NCI-H1930 (cell line): ENCODE data around the gene GBE1.

Experiments used
- DNase-seq, 2 experiments: peaks; one replicate each; lab custom pipeline; 2025; lab: John Stamatoyannopoulos, UW

The GBE1 gene

DNA sequence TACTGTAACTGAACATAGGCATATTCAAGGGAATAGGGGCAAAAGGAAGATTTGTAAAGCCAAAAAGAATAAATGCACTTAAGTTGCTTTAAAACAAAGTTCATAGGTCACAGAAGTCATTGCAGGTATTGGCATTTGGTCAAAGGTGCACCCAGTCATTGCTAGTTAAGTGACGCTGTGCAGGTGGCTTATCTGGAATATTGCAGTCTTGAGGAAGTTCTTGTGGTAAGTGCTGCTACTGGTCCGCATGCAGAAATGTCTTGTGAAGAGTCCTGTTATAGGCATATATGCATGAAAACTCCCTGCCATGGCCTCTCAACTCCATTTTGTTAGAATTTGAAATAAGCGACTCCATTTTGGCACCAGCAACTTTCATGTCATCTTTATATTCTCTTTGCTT is 293.1 kb downstream of the GBE1 start:
- DNase-seq = no peak

DNA sequence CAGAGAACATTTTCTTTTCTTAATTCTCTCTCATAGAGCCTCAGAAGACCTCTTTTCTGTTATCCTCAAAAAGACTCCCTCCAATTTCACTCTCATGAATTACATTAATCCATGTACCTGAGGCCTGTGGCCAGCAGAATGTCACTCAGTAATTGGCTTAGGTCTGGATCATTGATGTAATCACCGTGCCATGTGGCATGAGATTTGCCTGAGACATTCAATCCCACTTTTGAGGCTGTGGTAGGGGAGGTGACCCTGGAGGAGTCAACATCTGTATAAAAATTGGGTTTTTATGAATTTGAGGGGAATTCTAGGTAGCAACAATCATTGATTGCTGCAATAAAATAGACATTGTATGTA is 295.3 kb downstream of the GBE1 start:
- no peak for DNase-seq

DNA sequence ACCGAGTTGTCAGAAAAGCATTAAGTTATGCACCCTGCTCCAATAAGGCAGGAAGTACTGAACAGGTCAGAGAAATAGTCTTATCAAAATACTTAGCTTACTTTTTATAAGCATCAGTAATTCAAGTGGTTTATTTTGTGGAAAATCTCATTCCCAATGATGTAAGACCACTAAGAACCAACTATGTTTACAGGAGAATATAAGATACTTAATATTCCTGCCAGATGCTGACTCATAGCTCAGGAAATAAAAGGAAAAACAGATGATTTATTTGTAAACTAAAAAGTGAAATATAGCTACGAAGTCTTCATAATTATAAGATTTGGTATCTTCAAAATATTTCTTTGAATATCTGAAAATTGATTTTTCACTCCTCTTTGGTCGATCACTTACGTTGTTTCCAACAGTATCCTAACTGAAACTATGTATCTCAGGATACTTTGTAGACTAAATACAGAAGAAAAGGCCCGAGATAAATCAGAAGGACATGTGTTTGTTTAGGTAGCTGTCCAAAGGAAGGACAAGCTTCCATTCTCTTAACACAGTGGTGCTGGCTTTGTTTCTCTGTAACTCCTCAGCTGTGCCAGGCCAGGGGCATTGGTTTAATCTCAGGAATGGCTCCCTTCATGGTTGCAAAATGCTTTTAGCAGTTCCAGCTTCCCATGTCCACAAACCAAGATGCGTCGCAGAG is 295.8 kb downstream of the GBE1 start:
- DNase-seq = no peak

DNA sequence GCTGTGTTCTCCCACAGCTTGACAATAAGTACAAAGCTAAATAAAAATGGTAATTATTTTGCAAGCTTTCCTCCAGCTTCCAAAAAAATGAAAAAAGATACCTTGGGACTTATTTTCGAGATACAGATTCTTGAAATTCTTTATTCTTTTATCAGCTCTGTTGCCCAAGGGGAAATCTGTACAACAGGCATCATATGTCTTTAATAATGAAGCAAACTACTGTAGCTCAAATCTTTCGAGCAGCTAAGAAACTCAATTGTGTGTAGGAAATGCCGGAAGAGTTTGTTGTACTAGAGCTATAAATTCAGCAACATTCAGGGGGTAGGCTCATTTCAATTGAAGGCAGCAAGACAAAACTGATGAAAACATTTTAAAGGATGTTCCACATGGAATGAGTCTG is 297.7 kb downstream of the GBE1 start:
- no peak for DNase-seq

DNA sequence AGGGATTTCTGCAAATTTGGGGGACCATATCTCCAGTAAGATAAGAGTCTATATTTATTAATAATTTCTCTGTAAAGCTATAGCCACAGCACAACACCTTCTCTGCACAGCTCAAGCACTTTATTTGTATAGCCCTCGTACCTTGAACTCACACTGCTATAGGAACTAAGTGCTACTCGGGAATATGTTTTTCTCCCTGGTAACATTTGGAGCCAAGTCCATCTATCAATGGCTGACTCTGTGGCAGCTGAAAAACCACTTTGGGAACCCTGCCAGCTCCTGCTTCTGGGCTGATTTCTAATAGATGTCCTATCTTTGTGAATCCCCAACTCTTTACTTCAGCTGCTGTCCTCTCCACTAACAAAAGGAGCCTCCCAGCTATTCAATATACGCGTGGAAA is 298.5 kb downstream of the GBE1 start:
- DNase-seq = no peak

DNA sequence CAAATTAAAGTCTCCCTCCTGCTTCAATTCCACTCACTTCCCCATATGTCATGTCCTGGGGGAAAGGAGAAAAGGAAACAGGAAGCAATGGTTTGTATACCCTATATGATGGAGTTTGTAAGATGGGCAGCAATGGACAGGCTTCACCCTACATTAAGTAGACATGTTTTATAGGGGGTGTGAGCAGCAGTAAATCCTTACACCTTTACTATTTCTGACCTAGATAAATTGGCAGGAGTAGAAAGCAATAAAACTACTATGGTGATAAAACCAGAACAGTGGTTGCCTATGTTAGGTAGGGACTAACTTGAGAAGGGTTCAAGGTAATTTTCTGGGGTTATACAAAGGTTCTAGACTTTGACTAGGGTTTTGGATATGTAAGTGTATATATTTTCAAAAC is 301.7 kb downstream of the GBE1 start:
- DNase-seq = no peak

DNA sequence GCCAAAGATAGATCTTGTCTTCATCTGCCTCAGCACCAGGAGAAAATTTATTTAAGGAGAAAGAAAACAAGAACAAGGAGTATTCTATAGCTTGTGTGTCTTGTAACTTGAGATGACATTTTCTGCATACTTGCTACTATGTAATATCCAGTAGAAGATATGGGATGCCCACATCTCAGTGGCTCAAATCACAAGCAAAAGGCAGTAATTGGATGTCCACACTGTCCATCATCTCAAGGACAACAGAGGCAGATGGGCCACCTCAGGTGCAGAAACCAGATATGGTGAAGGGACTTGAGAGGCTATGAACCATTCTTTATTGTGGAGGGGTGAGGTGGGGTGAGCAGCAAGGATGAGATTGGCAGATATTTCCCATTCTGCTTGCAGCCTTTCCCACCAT is 309.0 kb downstream of the GBE1 start:
- no peak for DNase-seq

DNA sequence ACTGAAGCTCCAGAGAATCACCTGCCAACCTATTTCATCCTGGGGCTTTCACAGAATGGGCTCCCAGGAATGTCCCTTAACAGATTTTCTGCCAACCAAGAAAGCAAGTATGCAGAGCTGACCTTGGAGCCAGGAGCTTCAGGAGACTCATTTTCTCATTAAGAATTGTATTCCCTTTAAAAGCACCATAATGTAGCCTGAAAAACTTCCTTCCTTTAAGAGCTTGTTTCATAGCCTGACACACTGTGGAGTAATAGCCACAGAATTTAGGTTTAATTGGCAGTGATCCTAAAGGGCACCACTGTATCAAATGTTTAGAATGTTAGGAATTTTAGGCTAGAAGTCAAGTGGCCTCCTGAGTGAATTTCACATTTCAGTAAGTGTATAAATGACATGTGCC is 309.8 kb downstream of the GBE1 start:
- DNase-seq = no peak

DNA sequence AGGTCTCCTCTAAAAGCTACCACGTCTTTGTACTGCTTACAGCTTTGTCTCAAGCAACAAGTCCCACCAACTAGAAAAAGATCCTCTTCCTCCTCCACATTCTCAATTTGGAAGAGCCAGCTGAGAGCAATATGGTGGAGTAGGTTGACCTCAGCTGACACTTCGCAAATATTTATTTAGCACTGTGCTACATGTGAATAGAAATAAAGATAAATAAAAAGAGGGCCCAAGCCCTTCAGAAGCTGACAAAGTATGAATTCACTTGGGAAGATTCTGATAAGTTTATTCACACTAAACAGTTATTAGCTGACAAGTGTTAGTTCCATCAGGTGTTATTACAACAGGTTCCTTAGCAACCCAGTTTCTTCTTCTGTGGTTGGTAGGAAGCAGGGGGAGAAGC is 310.3 kb downstream of the GBE1 start:
- no peak for DNase-seq

DNA sequence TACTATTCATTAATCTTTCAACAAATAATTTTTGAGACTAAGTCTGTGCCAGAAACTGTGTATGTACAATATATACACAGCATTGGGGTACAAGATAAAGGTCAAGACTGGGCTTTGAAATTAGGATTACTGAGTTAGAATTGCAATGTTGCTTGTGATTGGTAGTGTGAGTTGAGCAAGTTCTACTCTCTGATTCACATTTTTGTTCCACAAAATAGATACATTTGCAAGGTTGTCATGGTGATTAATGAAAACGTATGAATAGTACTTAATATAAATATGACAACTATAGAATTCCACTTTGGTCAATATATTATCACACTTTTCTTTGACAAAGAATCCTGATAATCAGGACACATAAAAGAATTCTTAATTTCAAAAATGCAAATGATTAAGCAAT is 314.6 kb downstream of the GBE1 start:
- no peak for DNase-seq

DNA sequence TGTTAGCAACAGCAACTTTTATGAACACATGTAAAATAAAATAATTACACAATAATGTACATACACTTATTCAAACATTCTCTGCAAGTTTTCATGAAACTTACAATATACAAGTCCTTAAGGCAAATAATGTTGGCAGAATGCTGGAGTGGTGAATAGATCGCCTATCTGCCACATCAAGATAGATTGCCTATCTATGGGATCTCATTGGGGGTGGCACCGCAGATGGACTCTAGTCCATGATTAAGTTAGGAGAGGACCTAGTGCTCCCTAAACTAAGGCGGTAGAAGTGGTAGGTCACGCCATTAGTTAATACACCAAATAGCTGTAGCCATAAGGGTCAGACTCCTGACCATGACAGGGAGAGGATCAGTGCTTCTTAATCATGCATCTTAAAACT is 315.7 kb downstream of the GBE1 start:
- DNase-seq = no peak

DNA sequence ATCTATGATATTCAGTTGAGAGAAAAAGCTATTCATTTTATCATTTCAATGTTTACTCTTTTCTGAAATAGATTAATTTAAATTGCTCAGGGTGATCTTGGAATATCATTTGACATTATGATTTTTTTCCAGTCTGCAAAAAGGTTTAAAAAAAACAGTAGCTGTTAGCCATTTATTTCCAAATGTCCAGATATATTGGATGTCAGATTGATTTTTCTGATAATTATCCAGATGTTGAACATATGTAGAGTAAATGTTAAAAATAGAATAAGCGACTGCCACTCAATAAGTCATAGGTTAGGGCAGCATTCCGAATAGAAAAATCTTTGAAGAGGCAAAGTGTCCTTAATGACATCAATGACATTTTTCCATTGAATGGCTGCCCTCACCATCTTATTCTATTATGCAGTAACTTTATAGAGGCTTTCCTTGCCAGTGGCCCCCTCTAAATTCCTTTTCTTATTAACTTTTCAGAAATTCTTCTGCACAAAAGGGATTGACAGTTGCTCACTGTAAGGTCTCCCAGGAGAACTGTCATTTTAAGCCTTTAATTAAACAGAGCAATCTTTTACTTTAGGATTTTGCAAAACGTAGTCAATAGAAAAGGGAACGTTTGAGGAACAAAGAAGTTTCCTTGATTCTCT is 316.5 kb downstream of the GBE1 start:
- no peak for DNase-seq

DNA sequence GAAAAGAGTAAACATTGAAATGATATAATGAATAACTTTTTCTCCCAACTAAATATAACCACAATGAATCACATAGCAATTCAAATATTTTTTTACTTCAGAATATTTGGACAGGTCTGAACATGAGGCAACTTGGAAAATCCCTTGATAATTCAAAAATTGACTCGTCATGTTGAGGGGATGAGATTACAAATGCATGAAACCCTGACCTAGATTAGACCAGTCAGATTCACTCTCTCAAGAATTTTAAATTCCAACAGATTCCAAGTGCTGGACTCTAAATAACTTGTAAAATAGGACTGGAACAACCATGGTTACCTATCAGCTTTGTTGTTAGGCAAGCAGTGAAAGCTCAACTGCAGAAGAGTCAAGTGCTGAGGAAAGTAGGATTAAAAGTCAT is 317.5 kb downstream of the GBE1 start:
- no peak for DNase-seq

DNA sequence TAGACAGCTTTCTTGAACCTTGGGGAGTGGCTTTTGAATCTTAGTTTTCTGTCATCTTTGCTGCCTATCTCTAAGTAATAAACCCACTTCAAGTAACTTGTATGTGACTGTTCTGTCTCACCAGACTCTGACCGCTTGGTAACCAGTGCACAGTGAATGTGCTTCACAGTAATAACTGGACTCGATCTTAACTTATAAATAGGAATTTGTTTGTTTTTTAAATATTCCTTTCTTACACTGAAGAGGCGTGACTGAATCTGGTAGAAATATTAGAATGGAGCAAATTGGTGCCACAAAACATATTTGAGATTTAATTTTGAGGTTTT is 318.0 kb downstream of the GBE1 start:
- no peak for DNase-seq

DNA sequence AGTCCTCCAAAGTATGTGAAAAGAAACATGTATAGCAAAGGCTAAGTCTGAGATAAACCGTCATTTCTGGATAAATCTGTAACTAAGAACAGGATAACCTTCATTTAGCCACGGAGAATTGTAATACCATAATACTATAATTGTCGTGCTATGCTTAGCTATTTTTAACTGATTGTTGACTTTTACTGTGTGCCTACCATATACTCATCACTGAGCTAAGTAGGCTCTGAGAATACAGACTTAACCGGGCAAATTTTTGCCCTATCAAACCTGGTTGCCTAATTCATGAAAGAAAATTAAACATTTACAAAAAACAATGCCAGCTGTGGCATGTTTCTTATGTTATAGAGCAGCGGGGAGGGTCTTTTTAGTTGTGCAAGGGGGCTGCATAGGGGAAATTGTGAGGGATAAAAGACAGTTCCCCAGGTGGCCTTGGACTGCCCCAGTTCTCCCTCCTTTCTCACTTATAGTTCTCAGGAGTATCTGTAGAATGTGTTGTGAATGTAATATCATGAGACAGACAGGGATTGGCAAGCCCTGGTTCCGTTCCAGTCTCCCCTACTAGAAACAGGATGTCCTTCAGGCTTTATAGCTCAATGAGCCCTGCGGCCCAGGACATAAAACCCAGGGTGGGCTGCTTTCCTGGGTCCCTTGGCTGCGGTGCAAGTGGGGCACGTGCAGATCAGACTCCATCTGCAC is 318.5 kb downstream of the GBE1 start:
- no peak for DNase-seq

DNA sequence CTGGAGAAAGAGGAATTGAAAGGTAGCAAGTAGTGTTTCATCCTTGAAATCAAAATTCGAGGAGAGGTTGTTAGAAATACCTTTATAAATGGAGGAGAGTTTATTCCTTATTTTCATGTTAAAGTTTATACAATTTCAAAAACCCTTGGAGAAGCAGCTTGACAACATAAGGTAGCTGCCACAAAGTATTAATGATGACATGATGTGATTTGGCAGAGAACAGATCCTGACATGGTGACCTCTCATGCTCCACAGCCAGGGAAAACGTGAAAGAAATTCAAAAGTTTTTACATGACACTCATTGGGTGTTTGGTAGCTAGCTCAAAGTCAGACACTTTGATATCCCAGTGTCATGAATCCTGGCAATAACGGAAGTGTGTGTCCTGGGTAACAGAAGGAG is 320.8 kb downstream of the GBE1 start:
- no peak for DNase-seq
